DOHH2 (cell line): Measurements from ENCODE around the gene DPYSL5.

Experiments used
- H3F3A ChIP-seq: fragments of 200-600 bp; sonication (generic), shearing (Covaris generic); 2 replicates; pipeline ENCODE4 v1.6.0; 2016; ENCODE audit warnings: antibody characterized with exemption, mild to moderate bottlenecking; ENCODE audit not compliant: control insufficient read depth, insufficient read depth
- H3K27ac ChIP-seq: fragments of 200-600 bp; sonication (generic); 2 replicates; pipeline ENCODE4 v1.5.1; 2014; ENCODE audit warnings: low read depth, mild to moderate bottlenecking, low read length, moderate library complexity
- H3K27me3 ChIP-seq: fragments of 200-600 bp; sonication (generic); 2 replicates; pipeline ENCODE4 v1.6.1; 2014; ENCODE audit warnings: mild to moderate bottlenecking, low read length, mixed read lengths; ENCODE audit not compliant: control insufficient read depth
- H3K36me3 ChIP-seq: fragments of 200-600 bp; sonication (generic); 2 replicates; pipeline ENCODE4 v1.6.1; 2014; ENCODE audit warnings: mild to moderate bottlenecking, low read length, moderate library complexity, mixed read lengths; ENCODE audit not compliant: control insufficient read depth
- H3K4me1 ChIP-seq: fragments of 200-600 bp; sonication (generic); 2 replicates; pipeline ENCODE4 v1.6.1; 2014; ENCODE audit warnings: mild to moderate bottlenecking, low read length, mixed read lengths; ENCODE audit not compliant: control insufficient read depth
- H3K4me2 ChIP-seq: fragments of 200-600 bp; sonication (generic); 2 replicates; pipeline ENCODE4 v1.6.0; 2014; ENCODE audit warnings: mild to moderate bottlenecking, low read length, moderate library complexity
- H3K4me3 ChIP-seq: fragments of 200-600 bp; sonication (generic); 2 replicates; pipeline ENCODE4 v1.5.1; 2014; ENCODE audit warnings: mild to moderate bottlenecking, low read length, mixed read lengths
- H3K79me2 ChIP-seq: fragments of 200-600 bp; sonication (generic); 2 replicates; pipeline ENCODE4 v1.6.1; 2014; ENCODE audit warnings: mild to moderate bottlenecking, low read length, mixed read lengths; ENCODE audit not compliant: control insufficient read depth
- H3K9me2 ChIP-seq: fragments of 200-600 bp; sonication (generic); replicated peaks from 2 replicates; pipeline ENCODE4 v1.6.1; 2014; ENCODE audit warnings: mild to moderate bottlenecking, low read length, mixed read lengths; ENCODE audit not compliant: control insufficient read depth
- H3K9me3 ChIP-seq: fragments of 200-600 bp; sonication (generic); 2 replicates; pipeline ENCODE4 v1.6.1; 2014; ENCODE audit warnings: antibody characterized with exemption, low read length, mixed read lengths; ENCODE audit not compliant: control insufficient read depth, insufficient read depth
- H4K20me1 ChIP-seq: fragments of 200-600 bp; sonication (generic); 2 replicates; pipeline ENCODE4 v1.6.0; 2014; ENCODE audit warnings: low read depth, mild to moderate bottlenecking, antibody characterized with exemption, low read length, moderate library complexity; ENCODE audit not compliant: control insufficient read depth, insufficient read depth
- EZH2phosphoT487 ChIP-seq: fragments of 200-600 bp; sonication (generic); IDR thresholded peaks from 2 replicates; pipeline ENCODE4 v1.6.1; 2017; ENCODE audit warnings: borderline replicate concordance, mild to moderate bottlenecking, antibody characterized with exemption, low read length, moderate library complexity, mixed read lengths
- TF ChIP-seq, protein P1 (sequence below): fragments of 200-600 bp; sonication (generic); IDR thresholded peaks from one replicate; pipeline ENCODE4 v1.5.1; 2014; ENCODE audit warnings: antibody characterized with exemption, mild to moderate bottlenecking, low read depth, low read length; ENCODE audit not compliant: poor library complexity, severe bottlenecking

Gene DPYSL5

GRCh38 chr2:26845021-26845420, 2.9 kb upstream of the DPYSL5 start:
- H3F3A ChIP-seq: no peaks in the 10 kb centered on the region
- peaks cover 33% of the 10 kb centered on the region for H3K27me3 ChIP-seq
- no peaks in the 10 kb centered on the region for H3K9me2 ChIP-seq
- H3K9me3 ChIP-seq: no peaks in the 10 kb centered on the region
- TF ChIP-seq, protein P1, sequence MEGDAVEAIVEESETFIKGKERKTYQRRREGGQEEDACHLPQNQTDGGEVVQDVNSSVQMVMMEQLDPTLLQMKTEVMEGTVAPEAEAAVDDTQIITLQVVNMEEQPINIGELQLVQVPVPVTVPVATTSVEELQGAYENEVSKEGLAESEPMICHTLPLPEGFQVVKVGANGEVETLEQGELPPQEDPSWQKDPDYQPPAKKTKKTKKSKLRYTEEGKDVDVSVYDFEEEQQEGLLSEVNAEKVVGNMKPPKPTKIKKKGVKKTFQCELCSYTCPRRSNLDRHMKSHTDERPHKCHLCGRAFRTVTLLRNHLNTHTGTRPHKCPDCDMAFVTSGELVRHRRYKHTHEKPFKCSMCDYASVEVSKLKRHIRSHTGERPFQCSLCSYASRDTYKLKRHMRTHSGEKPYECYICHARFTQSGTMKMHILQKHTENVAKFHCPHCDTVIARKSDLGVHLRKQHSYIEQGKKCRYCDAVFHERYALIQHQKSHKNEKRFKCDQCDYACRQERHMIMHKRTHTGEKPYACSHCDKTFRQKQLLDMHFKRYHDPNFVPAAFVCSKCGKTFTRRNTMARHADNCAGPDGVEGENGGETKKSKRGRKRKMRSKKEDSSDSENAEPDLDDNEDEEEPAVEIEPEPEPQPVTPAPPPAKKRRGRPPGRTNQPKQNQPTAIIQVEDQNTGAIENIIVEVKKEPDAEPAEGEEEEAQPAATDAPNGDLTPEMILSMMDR: no peak
- no peak for TF ChIP-seq EZH2phosphoT487
- H3K36me3 ChIP-seq: no peaks in the 10 kb centered on the region
- no peak overlapping the region for H3K4me3 ChIP-seq
- H3K27ac ChIP-seq: no peak overlapping the region
- no peaks in the 10 kb centered on the region for H3K79me2 ChIP-seq
- no peak overlapping the region for H3K4me2 ChIP-seq
- H3K4me1 ChIP-seq: no peaks in the 10 kb centered on the region
- H4K20me1 ChIP-seq: no peaks in the 10 kb centered on the region

GRCh38 chr2:26846334-26847306, 1.3 kb upstream of the DPYSL5 start:
- no peaks in the 10 kb centered on the region for H3F3A ChIP-seq
- H3K36me3 ChIP-seq: no peaks in the 10 kb centered on the region
- H3K4me1 ChIP-seq: no peaks in the 10 kb centered on the region
- TF ChIP-seq EZH2phosphoT487: 0 out of 2 replicates have a peak, but pooled peaks have one; percentile 19
- TF ChIP-seq, protein P1: peak; percentile 87
- H3K9me3 ChIP-seq: no peaks in the 10 kb centered on the region
- no peak overlapping the region for H3K4me2 ChIP-seq
- peaks cover 39% of the 10 kb centered on the region for H3K27me3 ChIP-seq
- H3K4me3 ChIP-seq: no peak overlapping the region
- H3K79me2 ChIP-seq: no peaks in the 10 kb centered on the region
- no peaks in the 10 kb centered on the region for H3K9me2 ChIP-seq
- no peak overlapping the region for H3K27ac ChIP-seq
- no peaks in the 10 kb centered on the region for H4K20me1 ChIP-seq

DNA sequence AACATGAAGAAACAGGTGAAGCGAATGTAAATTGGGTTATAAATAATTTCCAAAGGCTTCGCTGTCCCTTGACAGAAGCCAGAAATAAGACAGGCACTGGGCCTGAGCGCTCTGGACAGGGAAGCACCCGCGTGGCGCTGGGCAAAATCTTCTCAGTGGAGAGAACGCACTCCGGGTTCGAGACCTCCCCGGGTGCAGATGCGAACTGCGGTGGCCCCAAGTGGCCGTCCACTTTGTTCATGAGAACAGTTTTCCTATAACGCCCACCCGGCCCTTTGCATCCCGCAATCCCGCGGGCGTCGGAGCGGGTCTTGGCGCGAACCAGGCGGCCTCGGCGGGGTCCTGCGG, 651 bp upstream of the DPYSL5 start:
- Histone ChIP-seq H3K9me2 (no peaks in the 10 kb centered on the region), H3K79me2 (no peaks in the 10 kb centered on the region), H4K20me1 (no peaks in the 10 kb centered on the region; the same call in 1 of the 2 replicates), H3K27me3 (peaks cover 42% of the 10 kb centered on the region), H3K27ac (no peak overlapping the region), H3K4me1 (no peaks in the 10 kb centered on the region), H3K9me3 (no peaks in the 10 kb centered on the region), H3K4me3 (no peak overlapping the region), H3K4me2 (no peak overlapping the region), H3F3A (no peaks in the 10 kb centered on the region), H3K36me3 (no peaks in the 10 kb centered on the region)
- TF ChIP-seq EZH2phosphoT487: no peak
- TF ChIP-seq, protein P1: no peak
